ENCODE data around the gene ATP1B1.
A peak's percentile ranks its signal among the peaks of the same experiment; 100 is the strongest.

The ATP1B1 gene

DNA sequence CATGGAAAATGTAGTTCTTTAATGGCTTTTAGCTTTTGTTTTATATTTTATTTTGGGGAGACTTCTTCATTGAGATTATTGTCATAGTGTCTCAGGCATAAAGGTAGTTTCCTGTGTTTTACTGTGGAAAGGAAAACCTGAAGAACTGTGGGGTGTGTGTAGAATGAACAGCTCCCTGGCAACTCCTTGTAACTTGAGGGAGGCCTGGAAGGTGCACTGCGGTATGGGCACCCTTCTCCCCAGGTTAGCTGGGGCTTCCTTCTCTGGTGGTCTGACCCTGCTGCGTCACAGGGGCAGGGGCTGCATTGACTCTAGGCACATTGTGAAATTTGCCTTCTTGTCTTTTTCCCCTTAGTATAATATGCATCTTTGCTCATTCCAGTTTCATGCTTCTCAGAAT lies 1.7 kb downstream of the ATP1B1 start:
- DNase-seq (ENCODE audit: low spot score): no peak
- Histone ChIP-seq H3K4me3 (peak overlapping the region; percentile 85), H3K27ac (peak overlapping the region; percentile 80 to 81)
- TF ChIP-seq, protein P1, sequence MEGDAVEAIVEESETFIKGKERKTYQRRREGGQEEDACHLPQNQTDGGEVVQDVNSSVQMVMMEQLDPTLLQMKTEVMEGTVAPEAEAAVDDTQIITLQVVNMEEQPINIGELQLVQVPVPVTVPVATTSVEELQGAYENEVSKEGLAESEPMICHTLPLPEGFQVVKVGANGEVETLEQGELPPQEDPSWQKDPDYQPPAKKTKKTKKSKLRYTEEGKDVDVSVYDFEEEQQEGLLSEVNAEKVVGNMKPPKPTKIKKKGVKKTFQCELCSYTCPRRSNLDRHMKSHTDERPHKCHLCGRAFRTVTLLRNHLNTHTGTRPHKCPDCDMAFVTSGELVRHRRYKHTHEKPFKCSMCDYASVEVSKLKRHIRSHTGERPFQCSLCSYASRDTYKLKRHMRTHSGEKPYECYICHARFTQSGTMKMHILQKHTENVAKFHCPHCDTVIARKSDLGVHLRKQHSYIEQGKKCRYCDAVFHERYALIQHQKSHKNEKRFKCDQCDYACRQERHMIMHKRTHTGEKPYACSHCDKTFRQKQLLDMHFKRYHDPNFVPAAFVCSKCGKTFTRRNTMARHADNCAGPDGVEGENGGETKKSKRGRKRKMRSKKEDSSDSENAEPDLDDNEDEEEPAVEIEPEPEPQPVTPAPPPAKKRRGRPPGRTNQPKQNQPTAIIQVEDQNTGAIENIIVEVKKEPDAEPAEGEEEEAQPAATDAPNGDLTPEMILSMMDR (IDR thresholded peaks at IDR 0.05): no peak

DNA sequence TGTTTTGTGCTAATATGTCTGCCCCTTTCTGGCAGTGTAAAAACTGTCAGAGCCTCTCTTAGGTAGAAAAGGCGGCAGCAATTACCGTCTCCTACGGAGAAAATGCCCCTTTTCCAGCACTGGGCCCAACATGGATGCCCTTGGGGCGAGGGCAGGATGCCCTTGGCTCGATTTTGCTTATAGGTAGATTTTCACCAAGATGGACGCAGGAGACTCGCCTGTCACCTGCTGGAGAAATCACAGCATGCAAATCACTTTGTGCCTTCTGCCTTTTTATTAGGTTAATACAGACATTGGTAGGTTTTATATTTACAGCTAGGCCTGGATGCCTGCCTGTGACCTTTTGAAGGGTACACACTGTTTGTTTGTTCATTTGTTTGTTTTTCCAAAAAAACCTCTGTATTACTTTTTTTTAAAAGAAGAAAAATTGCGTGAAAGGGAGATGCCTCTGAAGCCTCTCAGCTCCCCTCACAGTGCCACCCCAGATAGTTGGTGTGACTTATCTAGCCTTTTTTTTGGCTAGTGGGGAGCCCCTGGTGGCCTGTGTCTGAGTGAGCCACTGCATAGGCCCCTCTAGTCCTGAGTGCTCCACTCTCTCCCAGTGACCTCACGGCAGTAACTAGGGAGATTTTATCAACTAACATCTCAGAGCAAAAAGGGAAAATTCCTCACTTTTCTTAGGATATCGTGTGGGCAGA lies 2.5 kb downstream of the ATP1B1 start:
- peak overlapping the region; percentile 80 to 81 for H3K27ac ChIP-seq

DNA sequence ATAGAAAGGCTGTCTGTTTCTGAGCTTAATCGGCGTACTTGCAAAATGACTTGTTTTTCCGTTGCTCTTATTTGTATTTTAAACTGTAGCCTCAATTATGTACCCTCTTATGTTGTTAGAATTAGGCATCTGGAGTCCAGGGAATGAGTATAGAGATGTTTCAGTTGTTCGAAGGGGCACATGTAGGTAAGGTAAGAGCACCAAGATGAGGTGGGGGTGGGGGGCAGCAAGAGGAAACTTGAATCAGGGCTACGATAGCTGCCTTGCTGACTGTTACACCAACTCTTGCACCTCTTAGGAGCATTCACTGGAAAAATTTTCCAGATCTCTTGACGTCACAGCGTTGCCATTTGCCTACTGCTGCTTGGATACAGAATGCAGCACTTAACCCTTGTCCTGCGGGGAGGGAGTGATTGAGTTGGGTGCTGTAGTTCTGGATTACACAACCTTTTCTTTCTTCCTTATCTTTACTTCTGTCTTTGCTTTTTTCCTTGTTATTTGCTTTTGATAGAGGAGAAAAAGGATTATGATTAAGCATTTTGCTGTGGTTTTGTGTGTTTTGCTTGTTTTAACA lies 3.2 kb downstream of the ATP1B1 start:
- H3K27ac ChIP-seq: peak overlapping the region; percentile 80 to 81
- TF ChIP-seq, protein P1 (IDR thresholded peaks at IDR 0.05): no peak
- DNase-seq (ENCODE audit: low spot score): peak; percentile 74
- H3K4me3 ChIP-seq: peak overlapping the region; percentile 85

More for the DNA sequence above, 2.5 kb downstream of the ATP1B1 start:
- H3K4me3 ChIP-seq: peak overlapping the region; percentile 85
- TF ChIP-seq, protein P1 (IDR thresholded peaks at IDR 0.05): no peak
- DNase-seq (ENCODE audit: low spot score): no peak

DNA sequence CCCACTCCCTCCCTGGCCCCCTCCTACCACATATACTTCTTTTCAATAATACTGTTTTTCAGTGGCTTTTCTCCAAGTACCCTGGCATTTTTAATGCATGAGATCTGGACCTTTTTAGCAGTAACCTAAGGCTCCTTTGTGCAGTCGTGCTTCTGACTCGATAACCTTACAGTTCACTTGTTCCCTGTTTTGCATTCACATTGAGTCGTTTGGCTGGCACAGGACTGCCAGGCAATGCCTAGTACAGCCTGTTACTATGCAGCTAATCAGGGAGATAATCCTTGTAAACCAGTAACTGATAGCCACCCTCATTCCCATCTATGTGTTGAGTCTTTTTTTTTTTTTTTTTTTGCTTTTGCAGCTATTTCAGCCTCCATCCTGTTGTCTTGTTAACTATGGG lies 3.7 kb downstream of the ATP1B1 start:
- peak overlapping the region; percentile 85 for H3K4me3 ChIP-seq
- peak overlapping the region; percentile 80 to 81 for H3K27ac ChIP-seq
- TF ChIP-seq, protein P1 (IDR thresholded peaks at IDR 0.05): no peak
- no peak for DNase-seq (ENCODE audit: low spot score)

DNA sequence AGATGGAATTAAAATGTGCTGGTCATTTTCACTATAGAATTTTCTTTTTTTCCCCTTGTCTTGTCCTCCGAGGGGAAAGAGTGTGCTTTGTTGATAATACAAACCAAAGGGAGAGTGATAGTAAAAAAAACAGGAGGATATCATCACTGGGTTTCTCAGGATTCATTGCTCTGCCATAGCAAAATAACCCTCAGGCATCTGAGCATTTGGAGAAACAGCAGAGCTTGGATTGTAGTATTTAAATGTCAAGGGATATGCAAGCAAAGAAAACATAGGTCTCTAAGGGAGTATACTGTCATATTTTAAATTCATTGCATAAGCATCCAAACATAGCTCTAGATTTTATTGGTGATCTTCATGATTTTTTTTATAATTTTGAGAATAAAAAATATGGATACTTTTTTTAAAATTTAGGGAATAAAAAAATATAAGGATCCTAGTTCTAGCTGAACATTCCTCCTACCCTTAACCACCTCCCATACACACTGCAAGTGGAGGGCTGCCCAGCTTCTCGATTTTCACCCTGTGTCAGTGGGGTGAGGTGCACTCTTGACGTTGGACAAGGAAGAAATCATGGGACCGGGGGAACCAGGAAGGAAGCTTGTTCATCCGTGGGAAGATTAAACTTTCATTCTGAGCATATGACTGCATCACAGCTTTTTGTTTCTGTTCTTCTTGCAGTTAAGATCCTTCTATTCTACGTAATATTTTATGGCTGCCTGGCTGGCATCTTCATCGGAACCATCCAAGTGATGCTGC lies 4.4 kb downstream of the ATP1B1 start:
- TF ChIP-seq, protein P1 (IDR thresholded peaks at IDR 0.05): no peak
- Histone ChIP-seq H3K27ac (peak overlapping the region in 1 of 2 donors; percentile 80), H3K4me3 (no peak overlapping the region)
- no peak for DNase-seq (ENCODE audit: low spot score)

DNA sequence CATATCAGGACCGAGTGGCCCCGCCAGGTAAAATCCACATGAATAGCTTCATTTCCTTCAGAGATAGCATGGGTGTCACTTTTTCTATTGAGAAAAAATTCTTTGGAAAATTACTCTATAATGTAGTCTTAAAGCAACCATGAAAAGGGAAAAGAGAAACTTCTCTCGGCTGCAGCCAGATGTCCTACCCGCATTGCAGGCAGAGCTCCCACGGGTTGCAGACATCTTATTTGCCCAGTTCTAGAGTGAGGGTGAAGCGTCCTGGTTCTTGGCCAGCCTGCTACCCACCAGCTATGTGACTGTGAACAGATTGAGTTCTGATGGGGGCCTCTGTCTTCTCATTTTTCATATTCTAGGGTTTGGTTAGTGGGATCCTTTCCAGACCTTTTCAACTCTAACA lies 5.0 kb downstream of the ATP1B1 start:
- Histone ChIP-seq H3K27ac (no peak overlapping the region), H3K4me3 (no peak overlapping the region)
- TF ChIP-seq, protein P1 (IDR thresholded peaks at IDR 0.05): no peak
- DNase-seq (ENCODE audit: low spot score): no peak
